ENCODE data around the gene SUSD4.

SUSD4 gene

GRCh38 chr1:223363856-223364684 lies at the start of gene SUSD4:
SUSD4 (minus strand) TSS chr1:223364176; CDS start chr1:223363425, 751 bp downstream.
- peak within 1 kb of the TSS; percentile 42 for H3K4me3 ChIP-seq (ENCODE audit: low read length)
- no peak for DNase-seq (ENCODE audit: low read depth)
- TF ChIP-seq CTCF (conservative IDR thresholded peaks at IDR 0.05; ENCODE audit: low read depth, low read length) = no peak

GRCh38 chr1:223413216-223413615 lies 49.2 kb upstream of the SUSD4 start:
- TF ChIP-seq CTCF (conservative IDR thresholded peaks at IDR 0.05; ENCODE audit: low read depth, low read length) = no peak
- no peak overlapping the region for H3K4me3 ChIP-seq (ENCODE audit: low read length)
- DNase-seq (ENCODE audit: low read depth) = no peak

- no peak for DNase-seq (ENCODE audit: low read depth)
- TF ChIP-seq CTCF (conservative IDR thresholded peaks at IDR 0.05; ENCODE audit: low read depth, low read length) = no peak
- no peak overlapping the region for H3K4me3 ChIP-seq (ENCODE audit: low read length)
These were observed 47.7 kb upstream of the SUSD4 start for GRCh38 chr1:223411710-223412109.

- TF ChIP-seq CTCF (conservative IDR thresholded peaks at IDR 0.05; ENCODE audit: low read depth, low read length) = no peak
- H3K4me3 ChIP-seq (ENCODE audit: low read length) = no peak overlapping the region
- no peak for DNase-seq (ENCODE audit: low read depth)
These were observed 47.3 kb upstream of the SUSD4 start for GRCh38 chr1:223411309-223411708.

GRCh38 chr1:223410036-223410435 lies 46.1 kb upstream of the SUSD4 start:
- no peak for TF ChIP-seq CTCF (conservative IDR thresholded peaks at IDR 0.05; ENCODE audit: low read depth, low read length)
- H3K4me3 ChIP-seq (ENCODE audit: low read length) = no peak overlapping the region

GRCh38 chr1:223405507-223405906 lies 41.5 kb upstream of the SUSD4 start:
- TF ChIP-seq CTCF (conservative IDR thresholded peaks at IDR 0.05; ENCODE audit: low read depth, low read length) = no peak
- DNase-seq (ENCODE audit: low read depth) = no peak
- no peak overlapping the region for H3K4me3 ChIP-seq (ENCODE audit: low read length)

More at GRCh38 chr1:223410036-223410435, 46.1 kb upstream of the SUSD4 start:
- DNase-seq (ENCODE audit: low read depth) = no peak
